Trophoblast cell (in vitro differentiated cells and primary cell): Measurements from ENCODE around the gene PAQR6.

Source experiments
- DNase-seq, 2 donors: peaks; one replicate each; pipeline ENCODE4 v3.0.0-alpha.2; 2016
- H2AFZ ChIP-seq: 2 replicates; pipeline ENCODE4 v1.6.1; 2013; ENCODE audit warnings: low read length, moderate library complexity, mild to moderate bottlenecking; ENCODE audit not compliant: insufficient read depth, poor library complexity
- H2AK5ac ChIP-seq: 2 replicates; pipeline ENCODE4 v1.6.1; 2013; ENCODE audit warnings: mild to moderate bottlenecking, low read length
- H2BK120ac ChIP-seq: 2 replicates; pipeline ENCODE4 v1.6.1; 2013; ENCODE audit warnings: low read length, mild to moderate bottlenecking, moderate library complexity; ENCODE audit not compliant: insufficient read depth, poor library complexity
- H2BK12ac ChIP-seq: 2 replicates; pipeline ENCODE4 v1.6.1; 2013; ENCODE audit warnings: mild to moderate bottlenecking, low read length, moderate library complexity
- H2BK5ac ChIP-seq: 2 replicates; pipeline ENCODE4 v1.6.1; 2013; ENCODE audit warnings: low read length, low read depth, moderate library complexity, mild to moderate bottlenecking; ENCODE audit not compliant: poor library complexity
- H3K14ac ChIP-seq: 2 replicates; pipeline ENCODE4 v1.6.1; 2013; ENCODE audit warnings: mild to moderate bottlenecking, low read length
- H3K18ac ChIP-seq: 2 replicates; pipeline ENCODE4 v1.6.1; 2013; ENCODE audit warnings: mild to moderate bottlenecking, low read length
- H3K23ac ChIP-seq: 2 replicates; pipeline ENCODE4 v1.6.1; 2013; ENCODE audit warnings: low read length
- H3K27ac ChIP-seq: 2 replicates; pipeline ENCODE4 v1.5.1; 2013; ENCODE audit warnings: low read depth, mild to moderate bottlenecking, inconsistent platforms, low read length, moderate library complexity
- H3K27me3 ChIP-seq: 2 replicates; pipeline ENCODE4 v1.6.1; 2013; ENCODE audit warnings: inconsistent platforms, mild to moderate bottlenecking, low read length, moderate library complexity; ENCODE audit not compliant: insufficient read depth
- H3K36me3 ChIP-seq, 2 experiments: 1 replicate in 1 of 2; 2 replicates in 1 of 2; pipeline ENCODE4 v1.6.1; 2013; ENCODE audit warnings: low read length in 2 of 2, mild to moderate bottlenecking in 2 of 2, moderate library complexity in 1 of 2; ENCODE audit not compliant: insufficient read depth in 2 of 2, control insufficient read depth in 1 of 2
- H3K4ac ChIP-seq: 2 replicates; pipeline ENCODE4 v1.6.1; 2013; ENCODE audit warnings: low read depth, mild to moderate bottlenecking, low read length, moderate library complexity
- H3K4me1 ChIP-seq, 2 experiments: 1 replicate in 1 of 2; 2 replicates in 1 of 2; pipeline ENCODE4 v1.6.1; 2013; ENCODE audit warnings: low read length in 2 of 2, mild to moderate bottlenecking in 2 of 2, moderate library complexity in 1 of 2; ENCODE audit not compliant: insufficient read depth in 2 of 2, control insufficient read depth in 1 of 2
- H3K4me2 ChIP-seq: 2 replicates; pipeline ENCODE4 v1.6.1; 2013; ENCODE audit warnings: inconsistent platforms, mild to moderate bottlenecking, low read length, moderate library complexity
- H3K4me3 ChIP-seq: 2 replicates; pipeline ENCODE4 v1.5.1; 2013; ENCODE audit warnings: mild to moderate bottlenecking, low read depth, low read length, inconsistent platforms
- H3K79me1 ChIP-seq: one replicate; pipeline ENCODE4 v1.6.1; 2013; ENCODE audit warnings: low read length
- H3K79me2 ChIP-seq: 2 replicates; pipeline ENCODE4 v1.6.1; 2013; ENCODE audit warnings: low read length, mild to moderate bottlenecking; ENCODE audit not compliant: control insufficient read depth, insufficient read depth, poor library complexity
- H3K9ac ChIP-seq: 2 replicates; pipeline ENCODE4 v1.6.1; 2013; ENCODE audit warnings: mild to moderate bottlenecking, low read length
- H3K9me3 ChIP-seq: 2 replicates; pipeline ENCODE4 v1.6.1; 2013; ENCODE audit warnings: low read depth, mild to moderate bottlenecking, control low read depth, inconsistent platforms, low read length; ENCODE audit not compliant: insufficient read depth
- H4K12ac ChIP-seq: 2 replicates; pipeline ENCODE4 v1.6.1; 2013; ENCODE audit warnings: low read depth, mild to moderate bottlenecking, low read length, moderate library complexity
- H4K8ac ChIP-seq: 2 replicates; pipeline ENCODE4 v1.6.1; 2013; ENCODE audit warnings: low read depth, mild to moderate bottlenecking, low read length, moderate library complexity
- H4K91ac ChIP-seq: one replicate; pipeline ENCODE4 v1.6.1; 2013; ENCODE audit warnings: low read depth, mild to moderate bottlenecking, low read length, moderate library complexity
- WGBS: extraction: QIAGEN DNeasy Blood & Tissue Kit; methylation state at CpG from one replicate; pipeline ENCODE4 v1.1.7; 2013; ENCODE audit warnings: missing lambda C conversion rate; ENCODE audit not compliant: insufficient read length, insufficient coverage; ENCODE audit errors: extremely low coverage; 5-methylcytosine and 5-hydroxymethylcytosine counted together

PAQR6 gene

GRCh38 chr1:156276532-156276931 is 28.7 kb upstream of the PAQR6 start:
- Histone ChIP-seq H3K23ac (no peak overlapping the region), H2BK5ac (no peak overlapping the region), H3K4ac (no peak overlapping the region), H4K12ac (no peak overlapping the region), H3K9me3 (no peaks in the 10 kb centered on the region), H3K14ac (no peak overlapping the region), H2AK5ac (no peak overlapping the region), H3K36me3 (peaks cover 48 to 71% of the 10 kb centered on the region in 2 experiments), H3K79me2 (peaks cover 8% of the 10 kb centered on the region), H3K4me2 (no peak overlapping the region), H3K27me3 (no peaks in the 10 kb centered on the region), H3K27ac (no peak overlapping the region), H2BK120ac (no peak overlapping the region), H4K8ac (no peak overlapping the region), H2BK12ac (no peak overlapping the region), H3K4me3 (no peak overlapping the region), H4K91ac (no peak overlapping the region), H3K9ac (no peak overlapping the region), H3K18ac (no peak overlapping the region), H3K4me1 (peaks cover 4 to 5% of the 10 kb centered on the region in 2 experiments), H3K79me1 (no peaks in the 10 kb centered on the region), H2AFZ (no peak overlapping the region)
- DNase-seq, result peak in 1 of 2 donors; percentile 77

- H3K4me3 ChIP-seq, result no peak overlapping the region
- H3K4me2 ChIP-seq, result no peak overlapping the region
- peaks cover 65 to 76% of the 10 kb centered on the region in 2 experiments for H3K36me3 ChIP-seq
- H2AFZ ChIP-seq, result no peak overlapping the region
- H2BK5ac ChIP-seq, result no peak overlapping the region
- H3K27ac ChIP-seq, result no peak overlapping the region
- no peaks in the 10 kb centered on the region for H3K79me1 ChIP-seq
- no peak overlapping the region for H2BK120ac ChIP-seq
- H4K8ac ChIP-seq, result no peak overlapping the region
- H3K27me3 ChIP-seq, result no peaks in the 10 kb centered on the region
- no peak for DNase-seq
- H3K4ac ChIP-seq, result no peak overlapping the region
- H3K4me1 ChIP-seq, result no peaks in the 10 kb centered on the region
- WGBS, result no CpG with 5 or more reads among the region's 3 CpGs
- H2BK12ac ChIP-seq, result no peak overlapping the region
- no peak overlapping the region for H3K23ac ChIP-seq
- no peak overlapping the region for H4K91ac ChIP-seq
- no peaks in the 10 kb centered on the region for H3K9me3 ChIP-seq
- H3K18ac ChIP-seq, result no peak overlapping the region
- no peak overlapping the region for H3K14ac ChIP-seq
- H2AK5ac ChIP-seq, result no peak overlapping the region
- H3K9ac ChIP-seq, result no peak overlapping the region
- no peaks in the 10 kb centered on the region for H3K79me2 ChIP-seq
- H4K12ac ChIP-seq, result no peak overlapping the region
Measured at GRCh38 chr1:156270314-156270713, 22.5 kb upstream of the PAQR6 start.

DNA sequence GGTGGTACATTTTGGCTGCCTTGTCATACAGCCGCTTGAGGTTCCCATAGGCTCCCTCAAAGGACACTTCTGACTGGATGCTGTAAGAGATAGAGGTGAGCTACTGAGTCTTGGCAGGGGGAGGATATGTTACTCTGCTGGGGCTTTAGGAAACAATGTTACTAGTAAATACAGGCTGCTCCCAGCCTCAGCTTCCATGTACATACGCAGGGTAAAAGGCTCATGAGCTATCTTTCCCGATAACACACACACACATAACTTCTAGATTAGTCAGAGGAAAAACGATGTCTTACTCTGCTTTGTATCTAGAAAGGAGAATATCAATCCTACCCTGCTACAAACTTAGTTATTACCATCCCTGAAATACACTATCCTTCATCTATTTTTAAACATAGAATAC is 20.5 kb upstream of the PAQR6 start:
- Histone ChIP-seq H3K79me2 (no peaks in the 10 kb centered on the region), H2BK12ac (no peak overlapping the region), H3K9ac (no peak overlapping the region), H3K4me2 (no peak overlapping the region), H2BK5ac (no peak overlapping the region), H4K8ac (no peak overlapping the region), H4K91ac (no peak overlapping the region), H2BK120ac (no peak overlapping the region), H3K27ac (no peak overlapping the region), H2AK5ac (no peak overlapping the region), H3K79me1 (no peaks in the 10 kb centered on the region), H3K4ac (no peak overlapping the region), H4K12ac (no peak overlapping the region), H3K27me3 (no peaks in the 10 kb centered on the region), H3K9me3 (no peaks in the 10 kb centered on the region), H3K4me1 (no peaks in the 10 kb centered on the region), H3K14ac (no peak overlapping the region), H3K18ac (no peak overlapping the region), H3K23ac (no peak overlapping the region), H2AFZ (no peak overlapping the region), H3K36me3 (peaks cover 61 to 74% of the 10 kb centered on the region in 2 experiments), H3K4me3 (no peak overlapping the region)
- no CpG with 5 or more reads among the region's 4 CpGs for WGBS
- DNase-seq, result peak in 1 of 2 donors; percentile 33

DNA sequence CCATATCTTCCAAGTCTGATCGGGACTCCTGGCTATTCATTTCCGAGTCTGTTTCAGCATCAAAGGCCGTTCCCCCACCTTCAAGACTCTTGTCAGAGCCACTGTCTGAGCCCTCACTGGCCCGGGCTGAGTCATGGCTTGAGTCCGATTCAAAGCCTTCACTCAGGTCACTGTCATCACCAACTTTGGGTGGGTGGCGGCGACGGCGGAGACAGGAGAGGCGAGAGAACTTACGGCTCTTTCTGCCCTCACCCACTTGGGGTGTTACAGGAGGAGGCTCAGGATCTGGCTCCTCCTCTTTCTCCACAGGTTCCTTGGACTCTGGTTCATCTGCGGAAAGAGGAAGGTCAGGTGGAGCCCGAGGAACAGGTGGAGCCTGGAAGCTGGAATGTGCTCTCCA is 18.2 kb upstream of the PAQR6 start:
- Histone ChIP-seq H4K8ac (no peak overlapping the region), H3K4me2 (no peak overlapping the region), H4K12ac (no peak overlapping the region), H2AFZ (no peak overlapping the region), H3K4me1 (no peaks in the 10 kb centered on the region), H2BK120ac (no peak overlapping the region), H2AK5ac (no peak overlapping the region), H3K14ac (no peak overlapping the region), H2BK5ac (no peak overlapping the region), H3K79me1 (no peaks in the 10 kb centered on the region), H3K36me3 (peaks cover 68 to 76% of the 10 kb centered on the region in 2 experiments), H3K18ac (no peak overlapping the region), H3K27me3 (no peaks in the 10 kb centered on the region), H3K79me2 (no peaks in the 10 kb centered on the region), H2BK12ac (no peak overlapping the region), H3K9me3 (no peaks in the 10 kb centered on the region), H3K27ac (no peak overlapping the region), H3K9ac (no peak overlapping the region), H4K91ac (no peak overlapping the region), H3K4ac (no peak overlapping the region), H3K4me3 (no peak overlapping the region), H3K23ac (no peak overlapping the region)
- DNase-seq, result no peak
- no CpG with 5 or more reads among the region's 13 CpGs for WGBS
